NCI-H187 treated with DMSO at 0.1 percent for 48 hours (cell line): ENCODE data around the gene ICAM1.

Source experiments
- DNase-seq: peaks from one replicate; lab custom pipeline; 2025; lab: John Stamatoyannopoulos, UW

The ICAM1 gene

GRCh38 chr19:10292789-10293636 is 22.1 kb downstream of the ICAM1 start:
- DNase-seq = no peak

GRCh38 chr19:10293637-10294367 is 22.9 kb downstream of the ICAM1 start:
- DNase-seq = no peak

- no peak for DNase-seq
These were observed 23.4 kb downstream of the ICAM1 start for GRCh38 chr19:10294368-10294697.

GRCh38 chr19:10295305-10295846 is 24.5 kb downstream of the ICAM1 start:
- no peak for DNase-seq

- no peak for DNase-seq
These were observed 25.1 kb downstream of the ICAM1 start for GRCh38 chr19:10295847-10296591.

- DNase-seq = no peak
These were observed 28.9 kb downstream of the ICAM1 start for GRCh38 chr19:10299545-10300458.

GRCh38 chr19:10305139-10305806 is 34.4 kb downstream of the ICAM1 start:
- DNase-seq = no peak

GRCh38 chr19:10306327-10306726 is 35.4 kb downstream of the ICAM1 start:
- DNase-seq = no peak

- no peak for DNase-seq
These were observed 38.5 kb downstream of the ICAM1 start, which contains the start of gene ZGLP1 for GRCh38 chr19:10309423-10309822. Gene ZGLP1, minus strand, starts transcription at chr19:10309815.

GRCh38 chr19:10315335-10316214 is 44.7 kb downstream of the ICAM1 start, which contains the start of gene FDX2:
Gene FDX2, minus strand, starts transcription at chr19:10316015. Its CDS starts 19 bp downstream, at chr19:10315996.
- DNase-seq = no peak

GRCh38 chr19:10316229-10317044 is 45.5 kb downstream of the ICAM1 start:
- no peak for DNase-seq

GRCh38 chr19:10317045-10317856 is 46.3 kb downstream of the ICAM1 start:
- no peak for DNase-seq

GRCh38 chr19:10317857-10318462 is 47.0 kb downstream of the ICAM1 start:
- DNase-seq = no peak

GRCh38 chr19:10318807-10319682 is 48.1 kb downstream of the ICAM1 start:
- DNase-seq = no peak

GRCh38 chr19:10320602-10321416 is 49.9 kb downstream of the ICAM1 start:
- DNase-seq = no peak

GRCh38 chr19:10321417-10321797 is 50.5 kb downstream of the ICAM1 start:
- no peak for DNase-seq
